ENCODE data around the gene DMPK. TPM values are rescaled to one million over a fixed set of nuclear protein-coding genes. Genes with fewer than 3 reads are reported as not detected.

Gene DMPK
- total and polyA plus RNA-seq, 9 of the 15 experiments (the other 6 are each of a cell fraction or from before 2014, with no cell fraction given), result 0.24 to 31.3 (median 7.3) TPM

- no peak for TF ChIP-seq UBTF (IDR thresholded peaks at IDR 0.05; ENCODE audit: borderline replicate concordance in 1 of 2, low read depth in 2 of 2, low read length in 2 of 2)
- no peak for TF ChIP-seq ZNF695 (CRISPR knock-in tag; IDR thresholded peaks at IDR 0.05)
- no peak for TF ChIP-seq ZNF699 (CRISPR knock-in tag; IDR thresholded peaks at IDR 0.05; ENCODE audit: insufficient replicate concordance)
- TF ChIP-seq ILK (tag; IDR thresholded peaks at IDR 0.05; ENCODE audit: borderline replicate concordance, low read depth), result no peak
- no peak for TF ChIP-seq ZBTB17 (CRISPR knock-in tag; IDR thresholded peaks at IDR 0.05)
- no peak for TF ChIP-seq HBP1 (CRISPR knock-in tag; IDR thresholded peaks at IDR 0.05)
- no peak for TF ChIP-seq U2AF2 (optimal IDR thresholded peaks at IDR 0.05; ENCODE audit: low read depth, low read length)
- no peak for TF ChIP-seq SAFB (IDR thresholded peaks at IDR 0.05; ENCODE audit: borderline replicate concordance, low read depth, low read length)
- no peak for TF ChIP-seq ZNF445 (CRISPR knock-in tag; IDR thresholded peaks at IDR 0.05; ENCODE audit: low read depth)
- peak; percentile 22; the same call in 1 of the 2 replicates for TF ChIP-seq PTRF (tag; IDR thresholded peaks at IDR 0.05)
- peak; percentile 96 for TF ChIP-seq BCOR (IDR thresholded peaks at IDR 0.05)
- no peak for TF ChIP-seq FOXJ2 (tag; IDR thresholded peaks at IDR 0.05)
- no peak for TF ChIP-seq CBFB (CRISPR knock-in tag; IDR thresholded peaks at IDR 0.05)
- TF ChIP-seq HMG20B (CRISPR knock-in tag; IDR thresholded peaks at IDR 0.05), result no peak
- peak in 1 of 2 experiments; percentile 46; a peak in 1 of 4 replicates for TF ChIP-seq HDAC1 (IDR thresholded peaks at IDR 0.05)
- TF ChIP-seq SMARCC2 (IDR thresholded peaks at IDR 0.05; ENCODE audit: low read depth), result no peak
- 0 out of 2 replicates have a peak, but pooled peaks have one; percentile 35 for TF ChIP-seq MTA3 (IDR thresholded peaks at IDR 0.05; ENCODE audit: borderline replicate concordance)
- TF ChIP-seq PKNOX1 (IDR thresholded peaks at IDR 0.05), result peak; percentile 80
- no peak for TF ChIP-seq ZBTB26 (CRISPR knock-in tag; IDR thresholded peaks at IDR 0.05)
- no peak for TF ChIP-seq ZNF143 (CRISPR knock-in tag; IDR thresholded peaks at IDR 0.05)
- TF ChIP-seq ZFPM2 (CRISPR knock-in tag; IDR thresholded peaks at IDR 0.05), result no peak
- no peak for TF ChIP-seq ZFX (CRISPR knock-in tag; IDR thresholded peaks at IDR 0.05)
- TF ChIP-seq IFI16 (CRISPR knock-in tag; IDR thresholded peaks at IDR 0.05), result no peak
Observed at GRCh38 chr19:45739498-45740439, 42.5 kb downstream of the DMPK start (continued).

All from K562 (cell line).